Endothelial cell (in vitro differentiated cells): Measurements from ENCODE around the gene KCNJ1. TPM values are rescaled to one million over a fixed set of nuclear protein-coding genes. Genes with fewer than 3 reads are reported as not detected.

Source experiments
- DNase-seq: peaks from one replicate; pipeline ENCODE4 v3.0.0; 2021; ENCODE audit warnings: low spot score
- H3K27ac Mint-ChIP-seq: one replicate; pipeline ENCODE4 v1.8.0; 2021; ENCODE audit warnings: mixed read lengths, inconsistent platforms; ENCODE audit not compliant: unreplicated experiment
- H3K27me3 Mint-ChIP-seq: one replicate; pipeline ENCODE4 v1.8.0; 2021; ENCODE audit warnings: mild to moderate bottlenecking, moderate library complexity, mixed read lengths, inconsistent platforms; ENCODE audit not compliant: unreplicated experiment
- H3K36me3 Mint-ChIP-seq: one replicate; pipeline ENCODE4 v1.8.0; 2021; ENCODE audit warnings: mild to moderate bottlenecking, low read depth, mixed read lengths, inconsistent platforms; ENCODE audit not compliant: unreplicated experiment
- H3K4me1 Mint-ChIP-seq: one replicate; pipeline ENCODE4 v1.8.0; 2021; ENCODE audit warnings: mild to moderate bottlenecking, mixed read lengths, inconsistent platforms; ENCODE audit not compliant: unreplicated experiment
- H3K4me3 Mint-ChIP-seq: one replicate; pipeline ENCODE4 v1.8.0; 2021; ENCODE audit warnings: mild to moderate bottlenecking, mixed read lengths, inconsistent platforms; ENCODE audit not compliant: unreplicated experiment
- H3K9me3 Mint-ChIP-seq: one replicate; pipeline ENCODE4 v1.8.0; 2021; ENCODE audit warnings: mixed read lengths, inconsistent platforms; ENCODE audit not compliant: unreplicated experiment
- total RNA-seq: library from RNA; stranded (reverse); fragmentation: NEBNext Ultra II Directional; extraction: Animal tissue kit (Norgen Biotek cat#: 25700); gene quantifications from one replicate; pipeline ENCODE4 v1.2.1, GENCODE V29; 2021; ENCODE audit not compliant: unreplicated experiment
- TF ChIP-seq, protein P1 (sequence below): fragments of 200-600 bp; sonication (generic); IDR thresholded peaks from one replicate; pipeline ENCODE4 v1.5.0; 2021; ENCODE audit warnings: antibody characterized with exemption; ENCODE audit not compliant: unreplicated experiment

KCNJ1 gene
- total RNA-seq, 1 donor from 2014 or later, result not detected

DNA sequence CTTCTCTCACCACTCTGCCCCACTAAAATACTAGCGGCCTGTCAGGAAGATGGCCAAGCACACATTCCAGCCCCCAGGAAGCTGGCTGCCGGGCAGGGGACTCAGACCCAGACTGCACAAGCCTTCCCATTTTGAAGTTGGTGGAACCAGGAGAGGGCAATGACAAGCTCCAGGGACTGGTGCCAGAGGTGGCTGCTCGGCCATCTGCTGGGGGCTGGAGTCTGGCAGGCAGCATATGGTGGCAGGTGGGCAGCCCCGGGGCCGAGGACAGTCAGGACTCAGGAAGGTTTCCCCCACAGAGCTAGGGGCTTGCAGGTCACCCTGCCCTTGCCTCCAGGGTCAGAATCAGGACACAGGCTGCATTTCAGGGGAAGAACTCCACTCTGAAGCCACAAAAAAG, 46.7 kb upstream of the KCNJ1 start:
- Mint-ChIP-seq H3K9me3 (no peaks in the 10 kb centered on the region), H3K4me1 (no peaks in the 10 kb centered on the region)
- TF ChIP-seq, protein P1, sequence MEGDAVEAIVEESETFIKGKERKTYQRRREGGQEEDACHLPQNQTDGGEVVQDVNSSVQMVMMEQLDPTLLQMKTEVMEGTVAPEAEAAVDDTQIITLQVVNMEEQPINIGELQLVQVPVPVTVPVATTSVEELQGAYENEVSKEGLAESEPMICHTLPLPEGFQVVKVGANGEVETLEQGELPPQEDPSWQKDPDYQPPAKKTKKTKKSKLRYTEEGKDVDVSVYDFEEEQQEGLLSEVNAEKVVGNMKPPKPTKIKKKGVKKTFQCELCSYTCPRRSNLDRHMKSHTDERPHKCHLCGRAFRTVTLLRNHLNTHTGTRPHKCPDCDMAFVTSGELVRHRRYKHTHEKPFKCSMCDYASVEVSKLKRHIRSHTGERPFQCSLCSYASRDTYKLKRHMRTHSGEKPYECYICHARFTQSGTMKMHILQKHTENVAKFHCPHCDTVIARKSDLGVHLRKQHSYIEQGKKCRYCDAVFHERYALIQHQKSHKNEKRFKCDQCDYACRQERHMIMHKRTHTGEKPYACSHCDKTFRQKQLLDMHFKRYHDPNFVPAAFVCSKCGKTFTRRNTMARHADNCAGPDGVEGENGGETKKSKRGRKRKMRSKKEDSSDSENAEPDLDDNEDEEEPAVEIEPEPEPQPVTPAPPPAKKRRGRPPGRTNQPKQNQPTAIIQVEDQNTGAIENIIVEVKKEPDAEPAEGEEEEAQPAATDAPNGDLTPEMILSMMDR, result no peak

DNA sequence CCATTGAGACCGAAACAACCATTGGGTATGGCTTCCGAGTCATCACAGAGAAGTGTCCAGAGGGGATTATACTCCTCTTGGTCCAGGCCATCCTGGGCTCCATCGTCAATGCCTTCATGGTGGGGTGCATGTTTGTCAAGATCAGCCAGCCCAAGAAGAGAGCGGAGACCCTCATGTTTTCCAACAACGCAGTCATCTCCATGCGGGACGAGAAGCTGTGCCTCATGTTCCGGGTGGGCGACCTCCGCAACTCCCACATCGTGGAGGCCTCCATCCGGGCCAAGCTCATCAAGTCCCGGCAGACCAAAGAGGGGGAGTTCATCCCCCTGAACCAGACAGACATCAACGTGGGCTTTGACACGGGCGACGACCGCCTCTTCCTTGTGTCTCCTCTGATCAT, 44.6 kb upstream of the KCNJ1 start:
- TF ChIP-seq, protein P1, result no peak
- H3K4me3 Mint-ChIP-seq, result no peak overlapping the region
- DNase-seq, result no peak
- H3K4me1 Mint-ChIP-seq, result no peaks in the 10 kb centered on the region
- peaks cover 10% of the 10 kb centered on the region for H3K27me3 Mint-ChIP-seq
- H3K27ac Mint-ChIP-seq, result no peak overlapping the region
- H3K9me3 Mint-ChIP-seq, result no peaks in the 10 kb centered on the region
- H3K36me3 Mint-ChIP-seq, result peaks cover 5% of the 10 kb centered on the region

More for the DNA sequence above, 46.7 kb upstream of the KCNJ1 start:
- DNase-seq, result no peak
- Mint-ChIP-seq H3K27me3 (peaks cover 13% of the 10 kb centered on the region), H3K4me3 (no peak overlapping the region), H3K36me3 (peaks cover 5% of the 10 kb centered on the region), H3K27ac (no peak overlapping the region)

GRCh38 chr11:128911239-128911638, 44.1 kb upstream of the KCNJ1 start:
- Mint-ChIP-seq H3K27ac (no peak overlapping the region), H3K9me3 (no peaks in the 10 kb centered on the region), H3K36me3 (peaks cover 5% of the 10 kb centered on the region), H3K4me1 (peaks cover under 1% of the 10 kb centered on the region), H3K4me3 (no peak overlapping the region), H3K27me3 (peaks cover 10% of the 10 kb centered on the region)
- no peak for DNase-seq
- TF ChIP-seq, protein P1, result no peak

GRCh38 chr11:128910576-128910975, 43.5 kb upstream of the KCNJ1 start:
- peaks cover 11% of the 10 kb centered on the region for H3K27me3 Mint-ChIP-seq
- H3K36me3 Mint-ChIP-seq, result no peaks in the 10 kb centered on the region
- H3K4me3 Mint-ChIP-seq, result no peak overlapping the region
- no peaks in the 10 kb centered on the region for H3K9me3 Mint-ChIP-seq
- no peak for DNase-seq
- TF ChIP-seq, protein P1, result no peak
- peaks cover 3% of the 10 kb centered on the region for H3K4me1 Mint-ChIP-seq
- H3K27ac Mint-ChIP-seq, result no peak overlapping the region

DNA sequence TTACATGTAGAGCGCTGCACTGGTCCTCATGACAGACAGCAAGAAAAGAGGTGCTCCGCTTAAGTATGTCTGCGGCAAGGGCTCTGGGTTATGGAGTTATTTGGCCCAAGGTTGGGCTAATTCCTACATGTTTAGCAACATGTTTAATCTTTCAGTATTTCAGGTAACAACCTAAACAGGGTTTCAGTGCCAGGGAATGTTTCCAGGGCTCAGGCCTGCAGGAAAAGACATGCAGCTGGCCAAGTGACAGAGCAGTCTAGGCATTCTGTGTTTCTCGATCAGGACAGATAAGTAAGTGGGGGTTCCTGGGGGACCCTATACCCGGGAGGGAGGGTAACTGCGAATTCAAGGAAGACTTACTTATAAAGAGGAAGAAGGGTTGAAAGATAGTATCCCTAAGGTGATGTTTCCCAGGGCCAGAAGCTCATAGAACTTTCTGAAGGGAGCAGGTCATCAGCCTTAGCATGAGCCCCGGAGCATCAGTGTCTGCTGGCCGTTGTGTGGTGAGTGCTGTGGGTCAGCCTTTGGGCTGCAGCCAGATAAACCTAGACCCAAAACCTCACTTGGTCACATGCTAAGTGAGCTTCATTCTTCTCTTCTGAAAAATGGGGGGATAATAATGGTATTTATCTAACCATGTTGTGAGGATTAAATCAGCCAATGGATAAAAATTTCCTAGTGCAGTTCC, 42.5 kb upstream of the KCNJ1 start:
- TF ChIP-seq, protein P1, result no peak
- Mint-ChIP-seq H3K36me3 (no peaks in the 10 kb centered on the region), H3K27me3 (peaks cover 12% of the 10 kb centered on the region), H3K27ac (no peak overlapping the region), H3K4me3 (no peak overlapping the region), H3K9me3 (no peaks in the 10 kb centered on the region), H3K4me1 (peaks cover 4% of the 10 kb centered on the region)
- DNase-seq, result no peak
